Muscle layer of colon (tissue), 2 donors: ENCODE data around the gene RAPGEF4.

ENCODE experiments used
- H3K27ac ChIP-seq: one replicate; pipeline ENCODE4 v1.7.0; 2013; ENCODE audit warnings: low read depth, mild to moderate bottlenecking, low read length, moderate library complexity
- H3K27me3 ChIP-seq, 2 donors: one replicate each; pipeline ENCODE4 v1.7.0; 2013; ENCODE audit warnings: low read length in 2 of 2, mild to moderate bottlenecking in 2 of 2; ENCODE audit not compliant: insufficient read depth in 2 of 2, control insufficient read depth in 1 of 2
- H3K36me3 ChIP-seq: one replicate; pipeline ENCODE4 v1.7.0; 2013; ENCODE audit warnings: mild to moderate bottlenecking, low read length; ENCODE audit not compliant: insufficient read depth
- H3K4me1 ChIP-seq: one replicate; pipeline ENCODE4 v1.7.0; 2013; ENCODE audit warnings: mild to moderate bottlenecking, low read length; ENCODE audit not compliant: insufficient read depth
- H3K4me3 ChIP-seq, 2 donors: one replicate each; pipeline ENCODE4 v1.7.0; 2013; ENCODE audit warnings: low read length in 2 of 2, low read depth in 1 of 2, mild to moderate bottlenecking in 1 of 2, moderate library complexity in 1 of 2
- H3K9ac ChIP-seq: one replicate; pipeline ENCODE4 v1.7.0; 2013; ENCODE audit warnings: low read length
- H3K9me3 ChIP-seq: one replicate; pipeline ENCODE4 v1.7.0; 2013; ENCODE audit warnings: mild to moderate bottlenecking, low read length
- donor health status: abdominal sarcoma.
- donor health status: Adenocarcinoma of cecum.

Gene RAPGEF4

GRCh38 chr2:172869861-172870260, 134.2 kb downstream of the RAPGEF4 start:
- Histone ChIP-seq H3K9ac (no peak overlapping the region), H3K36me3 (no peaks in the 10 kb centered on the region), H3K4me1 (peaks cover 4% of the 10 kb centered on the region), H3K9me3 (no peaks in the 10 kb centered on the region), H3K27me3 (no peaks in the 10 kb centered on the region), H3K27ac (no peak overlapping the region), H3K4me3 (no peak overlapping the region)

- H3K4me3 ChIP-seq: no peak overlapping the region
- no peak overlapping the region for H3K27ac ChIP-seq
- no peak overlapping the region for H3K9ac ChIP-seq
- H3K4me1 ChIP-seq: peaks cover 4% of the 10 kb centered on the region
- H3K9me3 ChIP-seq: no peaks in the 10 kb centered on the region
- H3K36me3 ChIP-seq: no peaks in the 10 kb centered on the region
- H3K27me3 ChIP-seq: no peaks in the 10 kb centered on the region
Observed at GRCh38 chr2:172870396-172870795, 134.8 kb downstream of the RAPGEF4 start.

- no peak overlapping the region for H3K4me3 ChIP-seq
- H3K9ac ChIP-seq: no peak overlapping the region
- no peaks in the 10 kb centered on the region for H3K27me3 ChIP-seq
- H3K4me1 ChIP-seq: no peaks in the 10 kb centered on the region
- no peak overlapping the region for H3K27ac ChIP-seq
- no peaks in the 10 kb centered on the region for H3K9me3 ChIP-seq
- no peaks in the 10 kb centered on the region for H3K36me3 ChIP-seq
Observed at GRCh38 chr2:172877826-172878225, 142.2 kb downstream of the RAPGEF4 start.

GRCh38 chr2:172878260-172878659, 142.6 kb downstream of the RAPGEF4 start:
- no peaks in the 10 kb centered on the region for H3K36me3 ChIP-seq
- no peak overlapping the region for H3K9ac ChIP-seq
- H3K27ac ChIP-seq: no peak overlapping the region
- no peaks in the 10 kb centered on the region for H3K4me1 ChIP-seq
- no peaks in the 10 kb centered on the region for H3K9me3 ChIP-seq
- H3K4me3 ChIP-seq: no peak overlapping the region
- H3K27me3 ChIP-seq: no peaks in the 10 kb centered on the region

- Histone ChIP-seq H3K36me3 (no peaks in the 10 kb centered on the region), H3K9me3 (no peaks in the 10 kb centered on the region), H3K27me3 (no peaks in the 10 kb centered on the region), H3K27ac (no peak overlapping the region), H3K9ac (no peak overlapping the region), H3K4me3 (no peak overlapping the region), H3K4me1 (no peaks in the 10 kb centered on the region)
Observed at GRCh38 chr2:172884336-172884735, 148.7 kb downstream of the RAPGEF4 start.

GRCh38 chr2:172885996-172886395, 150.4 kb downstream of the RAPGEF4 start:
- Histone ChIP-seq H3K36me3 (no peaks in the 10 kb centered on the region), H3K27me3 (no peaks in the 10 kb centered on the region), H3K27ac (no peak overlapping the region), H3K9ac (no peak overlapping the region), H3K4me1 (no peaks in the 10 kb centered on the region), H3K4me3 (no peak overlapping the region), H3K9me3 (no peaks in the 10 kb centered on the region)

- H3K27ac ChIP-seq: no peak overlapping the region
- no peaks in the 10 kb centered on the region for H3K9me3 ChIP-seq
- H3K36me3 ChIP-seq: no peaks in the 10 kb centered on the region
- no peaks in the 10 kb centered on the region for H3K4me1 ChIP-seq
- H3K9ac ChIP-seq: no peak overlapping the region
- no peak overlapping the region for H3K4me3 ChIP-seq
- no peaks in the 10 kb centered on the region for H3K27me3 ChIP-seq
Observed at GRCh38 chr2:172887280-172887679, 151.6 kb downstream of the RAPGEF4 start.

GRCh38 chr2:172888714-172889669, 153.3 kb downstream of the RAPGEF4 start:
- Histone ChIP-seq H3K4me3 (no peak overlapping the region), H3K27me3 (no peaks in the 10 kb centered on the region), H3K27ac (no peak overlapping the region)

GRCh38 chr2:172889768-172890430, 154.3 kb downstream of the RAPGEF4 start:
- Histone ChIP-seq H3K9me3 (no peaks in the 10 kb centered on the region), H3K9ac (no peak overlapping the region), H3K27ac (no peak overlapping the region), H3K36me3 (no peaks in the 10 kb centered on the region), H3K4me1 (no peaks in the 10 kb centered on the region), H3K27me3 (no peaks in the 10 kb centered on the region), H3K4me3 (no peak overlapping the region)

More at GRCh38 chr2:172888714-172889669, 153.3 kb downstream of the RAPGEF4 start:
- no peak overlapping the region for H3K9ac ChIP-seq
- no peaks in the 10 kb centered on the region for H3K4me1 ChIP-seq
- H3K36me3 ChIP-seq: no peaks in the 10 kb centered on the region
- no peaks in the 10 kb centered on the region for H3K9me3 ChIP-seq

- Histone ChIP-seq H3K4me3 (no peak overlapping the region), H3K27ac (no peak overlapping the region), H3K4me1 (no peaks in the 10 kb centered on the region), H3K9ac (no peak overlapping the region), H3K36me3 (no peaks in the 10 kb centered on the region), H3K27me3 (no peaks in the 10 kb centered on the region), H3K9me3 (no peaks in the 10 kb centered on the region)
Observed at GRCh38 chr2:172893111-172893510, 157.5 kb downstream of the RAPGEF4 start.

GRCh38 chr2:172893671-172894070, 158.0 kb downstream of the RAPGEF4 start:
- H3K4me1 ChIP-seq: no peaks in the 10 kb centered on the region
- H3K4me3 ChIP-seq: no peak overlapping the region
- H3K27me3 ChIP-seq: no peaks in the 10 kb centered on the region
- no peaks in the 10 kb centered on the region for H3K9me3 ChIP-seq
- no peak overlapping the region for H3K9ac ChIP-seq
- H3K36me3 ChIP-seq: no peaks in the 10 kb centered on the region
- H3K27ac ChIP-seq: no peak overlapping the region
